Motor neuron (in vitro differentiated cells): ENCODE data around the gene COL23A1. TPM values are rescaled to one million over a fixed set of nuclear protein-coding genes. Genes with fewer than 3 reads are reported as not detected.

Experiments
- ATAC-seq, 8 experiments: fragments of 200-7000 bp; cut with Tn5 transposase; replicated peaks in 6 of 8; 2 replicates each; pipeline ENCODE4 v1.8.0; 2021; ENCODE audit warnings: mild to moderate bottlenecking in 8 of 8, moderate library complexity in 8 of 8
- H3K27ac ChIP-seq, 2 donors: fragments of 250-450 bp; sonication (Bioruptor Pico); 2 replicates each; pipeline ENCODE4 v1.9.0; 2021; ENCODE audit warnings: antibody characterized with exemption in 2 of 2, mild to moderate bottlenecking in 2 of 2, moderate library complexity in 1 of 2
- H3K4me1 ChIP-seq, 2 donors: fragments of 250-450 bp; sonication (Bioruptor Pico); replicated peaks in 1 of 2; 2 replicates each; pipeline ENCODE4 v1.6.1; 2021; ENCODE audit warnings: antibody characterized with exemption in 2 of 2, mild to moderate bottlenecking in 2 of 2, moderate library complexity in 1 of 2
- H3K4me3 ChIP-seq, 5 donors: fragments of 250-450 bp; sonication (Bioruptor Pico); 2 replicates each; pipeline ENCODE4 v1.9.0; 2021; ENCODE audit warnings: antibody characterized with exemption in 5 of 5, mild to moderate bottlenecking in 5 of 5, moderate library complexity in 4 of 5
- WGBS, 10 experiments: fragments of 450-650 bp; shearing (Covaris generic); methylation state at CpG; one replicate each; pipeline ENCODE4 v1.0.0; 2022; 5-methylcytosine and 5-hydroxymethylcytosine counted together
- in situ Hi-C, 9 experiments: fragments of 400-800 bp; cut with MboI; loops; one replicate each; pipeline ENCODE4 v1.15.0; 2021; ENCODE audit warnings: low sequenced_read_pairs in 9 of 9, low pct_unique_long_range_greater_than_20kb in 2 of 9; ENCODE audit not compliant: unreplicated experiment in 9 of 9
- total RNA-seq, 8 experiments: library from RNA; unstranded; fragments of 300-600 nt; gene quantifications; 2 replicates each; pipeline versions ENCODE4 v1.2.3 to v1.2.4, GENCODE V29; 2022

COL23A1 gene
- total RNA-seq, 8 experiments from 2014 or later, result 0.10 to 10.8 (median 0.20) TPM

DNA sequence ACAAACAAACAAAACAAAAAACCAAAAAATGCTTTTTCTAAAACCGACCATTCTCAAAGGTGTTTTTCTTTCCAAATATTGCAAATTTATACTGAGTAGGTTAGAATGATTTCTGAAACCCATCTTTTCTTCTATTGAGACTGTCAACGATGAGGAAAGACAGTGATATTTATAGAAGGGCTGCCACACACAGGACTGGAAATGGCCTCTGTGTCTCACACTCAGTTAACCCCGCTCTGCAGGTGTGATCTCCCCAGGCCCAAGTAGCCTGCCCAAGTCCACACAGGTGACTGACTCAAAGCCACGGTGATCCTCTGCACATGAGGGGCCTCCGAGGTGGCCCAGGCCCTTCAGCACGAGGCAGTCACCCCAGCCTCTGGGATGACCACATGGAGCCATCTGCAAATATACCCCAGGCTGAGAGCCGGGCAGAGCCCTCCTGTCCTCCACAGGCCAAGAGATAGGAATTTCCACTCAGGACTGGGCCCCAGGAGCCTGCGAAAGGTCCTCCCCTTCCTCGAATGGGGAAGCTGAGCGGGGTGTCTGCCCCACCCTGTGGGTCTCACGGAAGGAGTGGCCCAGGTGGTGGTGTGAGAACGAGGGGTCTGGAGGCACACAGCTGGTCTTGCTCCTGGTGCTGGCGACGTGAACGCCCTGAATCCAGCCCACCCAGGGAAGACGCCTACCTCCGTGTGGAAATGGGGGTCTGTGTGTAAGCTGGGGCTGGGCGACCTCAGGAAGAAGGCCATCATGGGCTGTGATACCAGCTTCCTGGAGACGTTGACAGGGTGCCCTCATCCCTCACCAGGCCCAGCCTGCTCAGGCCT, 304.6 kb downstream of the COL23A1 start:
- WGBS, 10 experiments, result 42 to 94% (median 65%) methylated on average over 1 to 9 of the region's 19 CpGs; no CpG with 5 or more reads in 2 of the 10 experiments
- in situ Hi-C loops, result loop anchor here in 8 of 9 experiments (10.0 to 25.0 kb wide), 3 partner anchors 269 to 302 kb away; partner anchors contain the start of gene COL23A1 (in 4 of the 8)

DNA sequence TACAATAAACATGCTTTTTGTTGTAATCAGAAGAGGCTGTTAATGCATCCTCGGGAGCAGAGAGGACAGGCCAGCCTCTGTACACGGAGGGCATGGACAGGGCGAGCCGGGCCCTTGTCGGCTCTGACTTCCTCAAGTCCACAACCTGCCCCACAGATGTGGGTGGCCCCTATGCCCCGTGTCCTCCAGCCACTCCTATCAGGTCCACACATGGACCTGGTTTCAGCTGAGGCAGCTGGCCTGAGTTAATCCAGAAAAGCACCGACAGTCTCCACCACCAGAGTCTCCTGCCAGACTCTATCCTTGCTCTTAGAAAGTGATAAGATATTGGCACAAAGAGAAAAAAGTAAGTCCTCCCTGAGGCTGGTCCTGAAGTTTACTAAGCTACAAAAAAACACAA, 305.2 kb downstream of the COL23A1 start:
- in situ Hi-C loops, result loop anchor here (5.0 to 25.0 kb wide), 4 partner anchors 267 to 302 kb away; partner anchors contain the start of gene COL23A1 (in 4 of the 9)
- 30 to 100% (median 80%) methylated on average over 1 to 6 of the region's 7 CpGs for WGBS, 10 experiments
- H3K27ac ChIP-seq, result no peak overlapping the region

More for the DNA sequence above, 304.6 kb downstream of the COL23A1 start:
- H3K4me1 ChIP-seq, result peaks cover 0 to 11% of the 10 kb centered on the region in 2 donors
- no peak overlapping the region for H3K27ac ChIP-seq
- H3K4me3 ChIP-seq, result no peak overlapping the region
- no peak for ATAC-seq

DNA sequence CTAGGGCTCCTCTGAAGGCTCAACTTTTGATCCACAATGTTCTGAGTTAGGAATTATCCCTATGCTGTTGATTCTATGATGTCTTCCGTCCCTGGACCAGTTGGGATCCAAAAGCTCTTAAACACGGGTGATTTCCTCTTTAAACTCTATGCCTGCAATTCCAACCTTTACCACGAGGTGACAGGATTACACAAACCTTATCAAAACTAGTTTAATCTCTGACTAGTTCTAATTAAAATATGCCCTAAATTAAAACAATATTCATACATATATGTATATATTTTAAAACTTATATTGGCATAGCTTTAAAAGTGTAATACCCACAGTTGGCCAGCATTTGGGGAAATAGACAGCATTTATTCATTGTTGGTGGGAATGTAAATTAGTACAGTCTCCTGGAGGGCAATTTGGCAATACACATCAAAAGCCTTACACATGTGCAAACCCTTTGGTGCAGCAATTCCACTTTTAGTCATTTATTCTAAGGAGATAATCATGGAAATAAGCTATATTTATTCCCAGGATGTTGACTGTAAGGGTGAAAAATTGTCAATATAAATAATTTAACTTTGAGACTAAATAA, 306.0 kb downstream of the COL23A1 start:
- Histone ChIP-seq H3K27ac (no peak overlapping the region), H3K4me3 (no peak overlapping the region), H3K4me1 (peaks cover 0 to 11% of the 10 kb centered on the region in 2 donors)
- WGBS, 10 experiments, result 0 to 56% (median 43%) methylated on average over 1 to 3 of the region's 3 CpGs; no CpG with 5 or more reads in 2 of the 10 experiments
- peak in 1 of 8 experiments; percentile 43 for ATAC-seq
- in situ Hi-C loops, result loop anchor here (5.0 to 25.0 kb wide), 4 partner anchors 268 to 303 kb away; partner anchors contain the start of gene COL23A1 (in 4 of the 9)

More for the DNA sequence above, 305.2 kb downstream of the COL23A1 start:
- Histone ChIP-seq H3K4me3 (no peak overlapping the region), H3K4me1 (peaks cover 0 to 11% of the 10 kb centered on the region in 2 donors)
- ATAC-seq, result no peak

DNA sequence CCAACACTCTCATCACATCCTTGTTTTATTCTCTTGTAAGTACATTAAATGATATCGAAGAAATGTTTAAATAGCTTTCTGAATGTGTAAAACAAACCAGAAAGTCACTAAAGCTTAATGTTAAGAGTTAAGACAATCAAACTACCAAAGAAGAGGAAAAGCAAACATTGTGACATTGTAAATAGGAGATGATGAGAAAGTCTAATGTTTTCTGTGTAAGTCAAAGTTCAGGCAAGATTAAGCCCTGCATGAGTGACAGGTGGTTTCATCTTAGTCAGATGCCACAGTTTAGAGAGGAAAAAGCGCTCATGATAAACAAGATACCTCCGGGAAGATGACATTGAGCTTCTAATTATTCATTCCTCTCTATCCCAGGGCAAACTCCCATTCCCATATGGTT, 306.7 kb downstream of the COL23A1 start:
- in situ Hi-C loops, result loop anchor here (5.0 to 25.0 kb wide), 4 partner anchors 269 to 304 kb away; partner anchors contain the start of gene COL23A1 (in 4 of the 9)
- Histone ChIP-seq H3K4me1 (peaks cover 0 to 5% of the 10 kb centered on the region in 2 donors), H3K27ac (no peak overlapping the region), H3K4me3 (no peak overlapping the region)
- WGBS, 10 experiments, result 17 to 100% (median 83%) methylated on average over 1 to 3 of the region's 3 CpGs; no CpG with 5 or more reads in 1 of the 10 experiments
- no peak for ATAC-seq

DNA sequence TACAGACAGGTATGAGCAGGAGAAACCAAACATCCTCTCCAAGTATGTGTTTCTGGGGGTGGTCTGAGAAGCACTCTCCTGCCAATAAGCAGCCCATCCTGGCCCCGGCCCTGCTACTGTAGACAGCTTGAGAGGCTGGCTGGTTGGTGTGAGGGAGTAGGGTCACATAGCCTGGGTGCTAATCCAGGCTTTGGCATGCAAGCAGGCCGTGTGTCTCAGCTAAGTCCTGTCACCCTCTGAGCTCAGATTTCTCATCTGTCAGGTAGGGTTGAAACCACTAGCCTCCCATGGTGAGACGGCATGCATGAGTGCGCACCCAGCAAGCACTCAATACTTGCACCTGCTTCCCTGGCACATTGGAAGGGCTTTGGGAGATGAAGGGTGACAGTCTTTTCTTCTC, 307.8 kb downstream of the COL23A1 start:
- in situ Hi-C loops, result loop anchor here (5.0 to 25.0 kb wide), 4 partner anchors 270 to 305 kb away; partner anchors contain the start of gene COL23A1 (in 4 of the 9)
- 17 to 100% (median 86%) methylated on average over 1 to 2 of the region's 4 CpGs; no CpG with 5 or more reads in 6 of the 10 experiments for WGBS, 10 experiments
- Histone ChIP-seq H3K4me3 (no peak overlapping the region), H3K4me1 (no peaks in the 10 kb centered on the region), H3K27ac (no peak overlapping the region)
- ATAC-seq, result no peak

DNA sequence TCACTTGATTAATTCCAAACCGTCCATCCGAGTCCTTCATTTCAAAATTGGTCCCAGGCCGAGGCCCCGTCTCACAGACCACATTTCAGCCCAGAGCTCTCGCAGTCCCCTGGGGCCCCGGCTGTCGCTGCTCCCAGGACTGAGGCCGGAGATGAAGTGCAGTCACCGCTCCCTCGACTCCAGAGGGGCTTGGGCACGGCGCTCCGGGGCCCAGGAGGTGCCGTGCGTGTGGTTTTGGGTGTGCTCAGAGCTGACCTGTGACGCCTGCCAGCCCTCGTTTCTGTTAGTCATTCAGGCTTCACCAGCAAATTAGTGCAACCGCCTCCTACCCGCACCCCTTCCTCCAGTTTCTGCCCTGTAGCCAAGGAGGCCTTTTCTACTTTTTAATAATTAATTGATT, 308.9 kb downstream of the COL23A1 start:
- in situ Hi-C loops, result loop anchor here (5.0 to 25.0 kb wide), 4 partner anchors 271 to 306 kb away; partner anchors contain the start of gene COL23A1 (in 4 of the 9)
- no peak overlapping the region for H3K4me3 ChIP-seq
- 7 to 100% (median 88%) methylated on average over 1 to 5 of the region's 19 CpGs; no CpG with 5 or more reads in 2 of the 10 experiments for WGBS, 10 experiments
- ATAC-seq, result no peak
- no peak overlapping the region for H3K27ac ChIP-seq
- no peaks in the 10 kb centered on the region for H3K4me1 ChIP-seq

DNA sequence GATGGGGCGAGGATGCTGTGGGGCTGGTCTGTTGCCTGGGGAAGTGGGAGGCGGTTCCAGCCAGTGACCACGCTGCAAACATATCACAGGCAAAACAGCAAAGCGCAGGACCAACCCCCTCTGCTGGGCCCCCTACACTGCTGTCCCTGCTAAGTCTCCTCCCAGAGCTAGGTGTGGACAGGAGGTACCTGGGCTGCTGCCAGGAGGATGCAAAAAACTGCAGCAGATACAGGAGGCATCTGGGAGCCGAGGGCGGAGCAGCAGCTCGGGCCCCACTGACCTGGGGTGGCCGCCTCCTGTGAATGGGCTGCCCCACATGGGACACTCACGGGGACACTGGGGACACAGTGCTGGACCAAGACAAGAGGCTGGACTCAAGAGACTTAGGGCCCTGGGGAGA, 309.6 kb downstream of the COL23A1 start:
- no peak for ATAC-seq
- Histone ChIP-seq H3K27ac (no peak overlapping the region), H3K4me1 (no peaks in the 10 kb centered on the region), H3K4me3 (no peak overlapping the region)
- in situ Hi-C loops, result loop anchor here (5.0 to 25.0 kb wide), 4 partner anchors 272 to 307 kb away; partner anchors contain the start of gene COL23A1 (in 4 of the 9)
- WGBS, 10 experiments, result 20 to 100% (median 97%) methylated on average over 1 to 4 of the region's 9 CpGs; no CpG with 5 or more reads in 6 of the 10 experiments

DNA sequence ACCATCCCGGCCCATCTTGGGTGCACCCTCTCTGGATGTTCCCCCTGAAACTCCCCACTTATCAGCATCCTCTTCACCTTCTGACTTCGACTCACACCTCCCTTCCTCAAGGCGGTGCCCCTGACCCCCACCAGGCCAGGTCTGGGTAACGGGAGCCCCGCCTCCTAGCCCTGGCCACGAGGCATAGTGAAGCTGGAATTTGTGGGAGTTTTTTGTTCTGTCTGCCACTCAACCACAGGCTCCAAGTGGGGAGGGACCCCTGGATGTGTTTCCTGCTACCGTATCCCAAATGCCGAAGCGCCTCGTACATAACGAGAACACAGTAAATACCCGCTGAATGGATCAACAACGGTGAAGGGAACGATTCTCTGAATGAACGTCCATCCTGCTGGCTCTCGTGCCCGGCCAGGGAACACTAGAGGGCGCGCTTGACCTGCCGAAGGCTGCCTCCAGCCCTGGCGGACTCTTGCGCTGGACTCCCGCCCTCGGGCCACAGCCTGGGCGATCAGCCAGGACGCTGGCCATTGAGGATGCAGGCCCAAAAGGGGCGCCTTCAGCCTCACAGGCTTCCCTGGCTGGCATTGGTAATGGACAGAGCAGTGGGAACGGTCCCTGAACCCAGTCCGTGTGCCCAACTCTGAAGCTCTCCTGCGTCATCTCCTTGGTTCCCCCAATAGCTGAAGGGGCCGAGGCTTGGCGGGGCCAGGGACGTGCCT, 310.3 kb downstream of the COL23A1 start:
- no peak overlapping the region for H3K4me3 ChIP-seq
- no peak overlapping the region for H3K27ac ChIP-seq
- 0 to 46% (median 17%) methylated on average over 4 to 12 of the region's 33 CpGs; no CpG with 5 or more reads in 3 of the 10 experiments for WGBS, 10 experiments
- in situ Hi-C loops, result loop anchor here (5.0 to 25.0 kb wide), 4 partner anchors 272 to 307 kb away; partner anchors contain the start of gene COL23A1 (in 4 of the 9)
- no peaks in the 10 kb centered on the region for H3K4me1 ChIP-seq
- peak; percentile 96 to 100 (median 98) for ATAC-seq

DNA sequence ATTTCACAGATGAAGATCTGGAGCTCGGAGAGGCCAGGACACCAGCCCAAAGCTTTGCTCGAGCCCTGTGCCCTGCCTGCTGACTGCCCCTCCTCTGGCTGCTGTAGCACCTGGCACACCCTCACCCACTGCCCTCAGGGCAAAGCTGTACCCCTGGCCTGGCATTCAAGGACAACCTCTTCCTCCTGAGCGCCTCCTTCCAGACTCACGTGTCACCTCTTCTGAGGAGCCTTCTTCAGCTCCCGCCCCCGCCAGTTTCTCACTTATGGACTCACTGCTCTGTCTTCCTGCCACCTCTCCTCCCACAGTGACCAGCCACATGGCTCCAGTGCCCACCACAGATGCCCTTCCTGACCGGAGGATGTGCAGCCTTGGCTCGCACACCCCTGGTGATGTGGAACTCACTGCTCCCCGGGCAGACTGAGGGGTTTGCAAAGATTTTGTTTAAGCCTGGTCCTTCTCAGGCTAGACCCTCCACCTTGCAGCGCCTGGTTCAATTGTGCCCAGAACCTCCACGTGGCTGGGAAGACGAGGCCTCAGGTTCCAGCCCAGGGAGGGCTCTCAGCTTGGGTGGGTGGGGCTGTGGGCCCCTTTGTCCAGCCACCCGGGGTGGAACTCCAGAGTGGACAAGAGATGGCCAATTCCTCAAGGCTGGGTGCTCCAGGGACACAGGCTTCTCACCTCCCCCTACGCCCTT, 311.0 kb downstream of the COL23A1 start:
- Histone ChIP-seq H3K27ac (no peak overlapping the region), H3K4me1 (no peaks in the 10 kb centered on the region), H3K4me3 (no peak overlapping the region)
- in situ Hi-C loops, result loop anchor here in 7 of 9 experiments (25.0 kb wide), 2 partner anchors 283 to 308 kb away; partner anchors contain the start of gene COL23A1 (in 4 of the 7)
- WGBS, 10 experiments, result 0 to 86% (median 69%) methylated on average over 2 to 7 of the region's 14 CpGs; no CpG with 5 or more reads in 5 of the 10 experiments
- ATAC-seq, result no peak

DNA sequence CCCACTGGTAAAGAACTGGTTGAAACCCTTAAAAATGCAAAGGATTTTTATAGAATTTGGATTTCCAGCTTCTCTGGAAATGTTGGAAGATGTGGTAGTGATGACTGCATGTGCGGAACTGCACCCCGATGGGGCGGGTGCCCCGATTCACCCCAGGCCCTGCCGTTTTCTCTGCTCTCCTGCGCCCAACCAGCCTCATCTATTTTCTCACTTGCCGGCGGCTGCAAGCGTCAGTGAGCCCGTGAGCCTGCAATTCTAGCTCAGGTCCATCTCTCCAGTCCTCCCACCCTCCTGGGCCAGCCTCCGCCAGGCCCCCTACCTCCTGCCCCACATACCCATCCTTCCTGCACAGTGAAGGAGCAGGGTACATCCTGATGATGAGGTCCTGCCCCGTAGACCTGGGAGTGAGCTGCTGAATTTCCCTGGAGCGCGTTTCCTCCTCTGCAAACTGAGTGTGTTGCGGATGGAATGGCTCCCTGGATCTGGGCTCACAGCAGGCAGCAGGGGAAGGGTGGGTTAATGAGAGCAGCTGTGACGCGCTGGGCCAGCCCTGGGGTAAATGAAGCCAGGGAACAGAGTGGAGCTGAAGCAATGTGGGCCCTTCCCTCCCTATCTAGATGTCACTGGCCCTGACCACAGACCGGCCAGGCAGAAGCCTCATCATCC, 311.7 kb downstream of the COL23A1 start:
- 40 to 100% (median 78%) methylated on average over 1 to 10 of the region's 18 CpGs; no CpG with 5 or more reads in 3 of the 10 experiments for WGBS, 10 experiments
- in situ Hi-C loops, result loop anchor here in 7 of 9 experiments (25.0 kb wide), 2 partner anchors 284 to 309 kb away; partner anchors contain the start of gene COL23A1 (in 4 of the 7)

DNA sequence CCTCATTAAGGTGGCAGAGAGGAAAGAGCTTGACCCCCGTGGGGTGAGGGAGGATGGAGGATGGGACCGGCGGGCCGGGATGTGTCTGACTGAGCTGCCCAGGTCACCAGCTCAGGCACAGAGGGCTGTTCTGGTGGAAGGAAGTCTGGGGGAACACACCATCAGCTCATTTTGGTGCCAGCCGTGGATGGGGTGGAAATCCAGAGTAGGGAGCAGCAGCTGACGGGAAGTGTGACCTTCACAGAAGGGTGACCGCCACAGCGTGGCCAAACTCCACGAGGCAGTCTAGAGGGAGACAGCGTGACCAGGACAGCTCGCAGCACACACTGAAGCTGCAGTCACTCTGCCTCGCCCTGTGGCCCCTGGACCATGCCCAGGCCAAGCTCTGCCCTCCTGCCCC, 312.3 kb downstream of the COL23A1 start:
- 63 to 100% (median 86%) methylated on average over 1 to 5 of the region's 12 CpGs; no CpG with 5 or more reads in 6 of the 10 experiments for WGBS, 10 experiments
- in situ Hi-C loops, result loop anchor here in 7 of 9 experiments (25.0 kb wide), 2 partner anchors 284 to 309 kb away; partner anchors contain the start of gene COL23A1 (in 4 of the 7)
- H3K4me3 ChIP-seq, result no peak overlapping the region
- H3K4me1 ChIP-seq, result no peaks in the 10 kb centered on the region
- ATAC-seq, result no peak
- H3K27ac ChIP-seq, result no peak overlapping the region

More for the DNA sequence above, 311.7 kb downstream of the COL23A1 start:
- Histone ChIP-seq H3K27ac (no peak overlapping the region), H3K4me3 (no peak overlapping the region), H3K4me1 (no peaks in the 10 kb centered on the region)
- ATAC-seq, result no peak
